ENCODE results near the gene PON3. TPM values are rescaled to one million over a fixed set of nuclear protein-coding genes. Genes with fewer than 3 reads are reported as not detected.
A peak's percentile ranks its signal among the peaks of the same experiment; 100 is the strongest.

PON3 gene
- total RNA-seq, 2 donors from 2014 or later = 4.0 to 5.6 TPM

GRCh38 chr7:95367606-95368005, 28.6 kb downstream of the PON3 start:
- DNase-seq = no peak
- intact Hi-C loops (cut with DNase I, micrococcal nuclease) = no loop called here
- ATAC-seq = no peak

- intact Hi-C loops (cut with DNase I, micrococcal nuclease) = no loop called here
- no peak for DNase-seq
- ATAC-seq = no peak
Observed at GRCh38 chr7:95365151-95365550, 31.0 kb downstream of the PON3 start.

GRCh38 chr7:95357623-95358022, 38.6 kb downstream of the PON3 start:
- intact Hi-C loops (cut with DNase I, micrococcal nuclease) = no loop called here
- no peak for DNase-seq
- no peak for ATAC-seq

GRCh38 chr7:95342642-95343307, 53.4 kb downstream of the PON3 start:
- DNase-seq = no peak
- ATAC-seq = no peak
- intact Hi-C loops (cut with DNase I, micrococcal nuclease) = no loop called here

- no peak for ATAC-seq
- intact Hi-C loops (cut with DNase I, micrococcal nuclease) = no loop called here
- DNase-seq = no peak
Observed at GRCh38 chr7:95342029-95342428, 54.1 kb downstream of the PON3 start.

- DNase-seq (no peak), ATAC-seq (no peak)
- intact Hi-C loops (cut with DNase I, micrococcal nuclease) = no loop called here
Observed at GRCh38 chr7:95340491-95340890, 55.7 kb downstream of the PON3 start.

GRCh38 chr7:95338832-95339231, 57.3 kb downstream of the PON3 start:
- no peak for DNase-seq
- intact Hi-C loops (cut with DNase I, micrococcal nuclease) = no loop called here
- no peak for ATAC-seq

- DNase-seq (no peak), ATAC-seq (no peak)
- intact Hi-C loops (cut with DNase I, micrococcal nuclease) = no loop called here
Observed at GRCh38 chr7:95335093-95335492, 61.1 kb downstream of the PON3 start.

- intact Hi-C loops (cut with DNase I, micrococcal nuclease) = no loop called here
- DNase-seq = no peak
- no peak for ATAC-seq
Observed at GRCh38 chr7:95334447-95334846, 61.7 kb downstream of the PON3 start.

GRCh38 chr7:95330961-95331337, 65.2 kb downstream of the PON3 start:
- no peak for ATAC-seq

GRCh38 chr7:95330204-95330960, 65.8 kb downstream of the PON3 start:
- DNase-seq = no peak
- peak; percentile 55 for ATAC-seq
- intact Hi-C loops (cut with DNase I, micrococcal nuclease) = no loop called here

More at GRCh38 chr7:95330961-95331337, 65.2 kb downstream of the PON3 start:
- intact Hi-C loops (cut with DNase I, micrococcal nuclease) = no loop called here
- DNase-seq = no peak

GRCh38 chr7:95327356-95327755, 68.8 kb downstream of the PON3 start:
- ATAC-seq = no peak
- DNase-seq = no peak
- intact Hi-C loops (cut with DNase I, micrococcal nuclease) = no loop called here

- intact Hi-C loops (cut with DNase I, micrococcal nuclease) = no loop called here
- ATAC-seq (peak; percentile 62), DNase-seq (peak in 1 of 2 donors; percentile 13)
Observed at GRCh38 chr7:95324431-95324830, 71.7 kb downstream of the PON3 start, which contains the start of gene PON1. TSS of gene PON1 (minus strand) at chr7:95324532. CDS start at chr7:95324475, 57 bp downstream.

- ATAC-seq (no peak), DNase-seq (no peak)
- intact Hi-C loops (cut with DNase I, micrococcal nuclease) = no loop called here
Observed at GRCh38 chr7:95323410-95324129, 72.6 kb downstream of the PON3 start.

- no peak for ATAC-seq
- no peak for DNase-seq
- intact Hi-C loops (cut with DNase I, micrococcal nuclease) = no loop called here
Observed at GRCh38 chr7:95322854-95323253, 73.3 kb downstream of the PON3 start.

GRCh38 chr7:95322396-95322795, 73.8 kb downstream of the PON3 start:
- DNase-seq = no peak
- intact Hi-C loops (cut with DNase I, micrococcal nuclease) = no loop called here
- no peak for ATAC-seq

GRCh38 chr7:95321720-95322119, 74.5 kb downstream of the PON3 start:
- DNase-seq (no peak), ATAC-seq (no peak)
- intact Hi-C loops (cut with DNase I, micrococcal nuclease) = no loop called here

GRCh38 chr7:95320651-95321050, 75.5 kb downstream of the PON3 start:
- ATAC-seq (no peak), DNase-seq (no peak)
- intact Hi-C loops (cut with DNase I, micrococcal nuclease) = no loop called here

- no peak for ATAC-seq
- intact Hi-C loops (cut with DNase I, micrococcal nuclease) = no loop called here
- DNase-seq = no peak
Observed at GRCh38 chr7:95319570-95319969, 76.6 kb downstream of the PON3 start.

- ATAC-seq (no peak), DNase-seq (no peak)
- intact Hi-C loops (cut with DNase I, micrococcal nuclease) = no loop called here
Observed at GRCh38 chr7:95318501-95319100, 77.6 kb downstream of the PON3 start.
